ELR (cell line): ENCODE results near the gene AGAP1.

Experiments used
- DNase-seq: peaks from one replicate; pipeline ENCODE4 v3.0.0-alpha.2; 2015; ENCODE audit warnings: low read depth

The AGAP1 gene

DNA sequence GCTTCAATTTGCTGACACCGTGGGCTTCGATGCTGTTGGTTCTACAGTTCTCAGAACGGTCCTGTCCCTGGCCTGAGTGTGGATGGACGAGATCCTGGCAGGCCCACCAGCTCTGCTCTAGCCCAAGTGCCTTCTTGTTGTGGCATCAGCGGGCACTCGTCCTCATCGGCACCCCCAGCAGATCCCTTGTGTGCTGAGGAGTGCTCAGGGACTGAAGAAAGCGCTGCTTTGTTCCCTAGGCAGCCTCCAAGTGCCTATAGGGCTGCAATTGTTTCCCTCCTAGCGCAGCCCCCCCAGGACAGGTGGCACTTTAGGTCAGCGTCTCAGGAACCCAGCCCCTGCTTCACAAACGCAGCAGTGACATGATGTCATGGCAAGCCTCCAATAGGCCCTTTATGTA lies 217.7 kb downstream of the AGAP1 start:
- no peak for DNase-seq

DNA sequence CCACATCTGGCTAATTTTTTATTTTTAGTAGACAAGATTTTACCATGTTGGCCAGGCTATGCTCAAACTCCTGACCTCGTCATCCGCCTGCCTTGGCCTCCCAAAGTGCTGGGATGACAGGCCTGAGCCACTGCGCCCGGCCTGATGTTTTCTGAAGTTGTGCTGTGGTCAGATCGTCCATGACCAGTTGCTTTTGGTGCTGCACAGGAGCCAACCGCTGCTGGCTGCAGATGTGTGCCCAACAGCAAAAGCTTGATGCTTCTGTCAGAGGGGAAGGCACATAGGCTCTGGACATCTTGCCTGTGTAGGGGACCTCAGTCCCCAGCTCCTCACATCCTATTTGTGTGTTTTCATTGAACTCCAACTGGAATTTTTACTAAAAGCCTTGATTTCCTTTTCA lies 218.3 kb downstream of the AGAP1 start:
- no peak for DNase-seq

DNA sequence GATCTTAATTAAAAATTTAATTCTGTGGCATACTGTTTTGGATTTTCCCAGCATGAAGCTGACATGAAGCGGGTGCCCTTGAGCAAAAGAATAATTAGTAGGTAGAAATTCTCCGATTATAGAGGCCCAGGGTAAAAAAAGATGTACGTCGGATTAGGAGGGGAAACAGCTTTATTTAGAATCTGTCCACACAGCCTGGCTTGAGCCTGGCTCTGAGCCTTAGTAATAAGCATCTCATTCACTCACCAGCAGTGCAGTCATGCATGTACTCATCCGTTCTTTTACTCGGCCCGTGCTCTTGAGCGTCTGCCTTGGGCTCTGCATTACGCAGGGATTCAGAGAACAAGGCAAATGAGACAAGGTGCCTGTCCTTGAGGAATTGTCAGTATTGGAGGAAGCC lies 219.3 kb downstream of the AGAP1 start:
- DNase-seq = no peak

DNA sequence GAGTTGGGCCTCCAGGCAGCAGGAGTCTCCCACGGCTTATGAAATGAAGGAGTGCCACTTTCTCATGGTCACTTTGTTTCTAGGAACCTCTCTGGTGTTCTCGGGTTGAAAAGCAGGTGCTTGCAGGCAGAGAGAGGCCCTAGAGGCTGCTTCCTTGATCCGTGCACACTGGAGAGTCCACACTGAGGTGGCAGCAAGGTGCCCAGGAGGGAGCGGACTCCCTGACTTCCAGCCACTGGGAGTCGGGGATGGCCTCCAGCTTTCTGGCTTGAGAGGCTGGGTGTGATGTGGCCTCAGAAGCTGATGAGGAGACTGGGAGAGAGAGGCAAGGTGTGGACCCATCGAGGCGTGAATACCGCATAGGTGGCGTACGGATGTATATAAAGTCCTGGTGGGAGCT lies 221.8 kb downstream of the AGAP1 start:
- DNase-seq = no peak

DNA sequence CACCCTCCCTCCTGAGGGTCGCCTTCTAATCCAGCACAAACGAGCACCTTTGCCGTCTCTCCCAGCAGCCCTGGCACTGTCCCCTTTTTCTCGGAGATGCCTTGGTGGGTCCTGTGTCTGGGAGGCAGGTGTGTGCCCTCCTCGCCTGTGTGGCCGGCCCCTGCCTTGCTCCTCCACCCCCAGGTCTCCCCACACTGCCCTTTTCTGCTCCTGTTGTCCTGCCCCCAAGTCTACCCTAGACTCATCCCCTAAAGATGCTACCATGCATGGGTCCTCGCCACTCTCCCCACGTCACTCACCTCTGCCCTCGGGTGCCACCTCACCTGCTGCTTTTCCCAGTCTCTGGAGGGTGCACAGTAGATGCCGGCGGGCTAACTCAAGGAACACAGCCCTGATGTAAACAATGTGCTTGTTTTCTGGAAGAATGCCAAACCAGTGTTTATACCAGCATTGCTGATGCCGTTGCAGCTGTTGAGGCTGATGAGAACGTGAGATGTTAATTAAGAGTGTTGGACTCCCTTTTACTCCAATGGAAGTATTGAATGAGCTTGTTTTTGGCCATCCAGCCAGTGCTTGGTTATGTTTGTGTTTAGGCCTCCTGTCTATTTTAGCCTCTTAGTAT lies 223.1 kb downstream of the AGAP1 start:
- DNase-seq = peak; percentile 30

DNA sequence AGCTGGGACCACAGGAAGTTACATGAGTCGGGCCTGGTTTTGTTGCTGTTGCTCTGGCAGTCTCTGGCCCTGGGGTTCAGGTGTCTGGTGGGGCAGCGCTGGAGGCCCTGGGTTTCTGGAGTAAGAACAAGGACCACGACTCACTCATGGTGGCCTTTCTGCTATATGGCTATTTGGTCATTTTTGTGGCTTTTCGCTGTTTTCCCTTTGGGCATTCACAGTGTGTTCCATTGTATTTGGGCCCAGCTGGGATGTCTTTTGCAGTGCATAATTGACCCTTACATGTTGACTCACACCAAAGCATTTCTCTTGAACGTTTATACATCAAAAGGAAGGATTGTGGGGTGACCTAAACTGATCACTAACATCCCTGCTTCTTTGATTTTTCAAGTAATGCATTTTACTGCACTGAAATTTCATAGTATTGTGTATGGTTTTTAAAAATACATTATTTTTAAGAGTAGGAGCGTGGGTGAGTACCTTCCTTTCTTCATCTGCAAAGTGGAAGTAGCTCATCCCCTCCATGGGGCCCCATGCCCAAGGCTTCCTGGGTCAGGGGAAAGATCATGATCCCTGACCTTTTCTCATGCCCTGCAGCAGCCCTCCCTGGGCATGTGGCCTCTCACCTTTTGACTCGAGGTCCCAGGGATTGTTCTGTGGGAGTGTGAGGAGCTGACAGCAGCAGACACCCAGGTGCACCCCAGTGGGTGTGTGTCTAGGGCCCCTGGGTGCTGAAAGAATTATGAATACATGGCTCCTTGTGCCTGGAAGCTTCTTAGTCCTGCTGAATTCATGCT lies 225.5 kb downstream of the AGAP1 start:
- DNase-seq = peak; percentile 12

DNA sequence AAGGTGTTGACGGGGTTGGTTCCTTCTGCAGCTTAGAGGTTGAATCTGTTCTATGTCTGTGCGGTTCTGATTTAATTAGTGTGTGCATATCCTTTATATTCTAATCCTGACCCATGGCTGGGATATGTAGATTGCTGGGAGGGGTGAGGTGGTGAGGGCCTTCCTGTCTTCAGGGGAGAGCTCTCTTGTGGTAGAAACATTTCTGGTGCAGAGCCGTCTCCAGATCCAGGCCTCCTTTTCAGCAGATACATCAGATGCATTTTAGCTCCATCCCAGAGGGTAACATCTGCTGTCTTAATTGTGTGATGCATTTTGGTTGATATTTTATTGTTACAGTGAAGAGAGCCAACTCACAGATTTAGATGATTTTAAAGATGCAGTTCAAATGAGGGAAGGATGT lies 227.8 kb downstream of the AGAP1 start:
- no peak for DNase-seq

DNA sequence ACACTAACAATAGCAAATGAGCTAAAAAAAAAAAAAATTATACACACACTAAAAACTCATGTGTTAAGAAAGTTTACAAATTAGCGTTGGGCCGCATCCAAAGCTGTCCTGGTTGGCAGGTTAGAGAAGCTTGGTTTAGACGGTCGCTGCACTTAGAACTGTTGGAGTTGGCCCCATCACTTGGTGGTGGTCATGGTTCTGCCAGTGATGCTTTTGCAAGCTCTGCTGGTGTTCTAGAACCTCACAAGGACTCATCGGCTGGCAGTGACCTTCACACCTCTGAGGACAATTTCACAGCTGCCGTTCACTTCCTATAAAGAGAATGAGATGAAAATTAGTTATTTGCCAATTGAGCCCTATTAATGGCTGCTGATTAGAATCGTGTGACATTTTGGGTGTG lies 229.0 kb downstream of the AGAP1 start:
- DNase-seq = no peak

DNA sequence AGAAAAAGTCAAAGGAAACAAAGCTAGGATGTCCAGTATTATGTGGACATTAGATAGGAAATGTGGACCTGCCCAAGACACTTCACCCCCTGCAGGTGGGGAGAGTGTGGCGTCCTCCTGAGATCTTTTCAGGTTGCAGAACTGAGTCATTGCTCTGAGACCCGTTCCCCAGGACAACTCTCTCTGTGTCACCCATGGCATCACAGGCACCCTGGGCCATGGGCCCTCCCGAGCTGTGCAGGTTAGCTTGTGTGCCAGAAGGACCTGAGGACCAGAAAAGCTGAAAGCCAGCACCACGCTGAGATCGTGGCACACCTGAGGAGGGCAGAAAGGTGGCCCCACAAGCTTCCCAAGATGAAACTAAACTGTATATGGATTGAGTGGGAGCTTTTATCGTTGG lies 229.5 kb downstream of the AGAP1 start:
- no peak for DNase-seq

DNA sequence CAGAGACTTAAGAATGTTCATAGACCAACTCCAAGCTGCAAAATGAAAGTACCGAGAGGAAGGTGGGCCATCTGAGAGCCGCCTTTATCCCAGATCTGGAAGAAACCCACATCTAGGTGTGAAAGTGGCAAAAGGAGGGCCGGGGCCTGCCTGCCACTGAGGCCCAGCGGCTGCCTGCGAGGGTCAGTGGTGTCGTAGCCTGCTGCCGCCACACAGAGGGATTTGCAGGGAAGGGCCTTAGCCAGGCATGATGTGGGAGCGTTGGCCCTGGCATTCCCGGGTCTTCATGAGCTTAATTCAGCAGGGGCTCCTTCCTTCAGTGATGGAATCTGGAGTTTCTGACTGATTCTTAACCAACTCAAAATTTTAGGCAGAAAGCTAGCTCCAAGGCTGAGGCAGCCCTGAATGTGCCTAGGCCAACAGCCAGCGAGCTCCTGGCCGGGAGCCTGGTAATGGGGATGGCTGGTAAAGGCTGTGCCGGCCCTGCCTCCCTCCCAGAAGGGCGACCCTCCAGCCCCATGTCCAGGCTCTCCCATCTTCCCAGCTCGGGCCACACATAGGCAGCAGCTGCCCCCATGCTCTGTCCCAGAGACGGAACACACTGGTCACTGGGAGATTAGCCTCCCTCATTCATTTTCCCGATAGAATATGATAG lies 230.1 kb downstream of the AGAP1 start:
- no peak for DNase-seq

DNA sequence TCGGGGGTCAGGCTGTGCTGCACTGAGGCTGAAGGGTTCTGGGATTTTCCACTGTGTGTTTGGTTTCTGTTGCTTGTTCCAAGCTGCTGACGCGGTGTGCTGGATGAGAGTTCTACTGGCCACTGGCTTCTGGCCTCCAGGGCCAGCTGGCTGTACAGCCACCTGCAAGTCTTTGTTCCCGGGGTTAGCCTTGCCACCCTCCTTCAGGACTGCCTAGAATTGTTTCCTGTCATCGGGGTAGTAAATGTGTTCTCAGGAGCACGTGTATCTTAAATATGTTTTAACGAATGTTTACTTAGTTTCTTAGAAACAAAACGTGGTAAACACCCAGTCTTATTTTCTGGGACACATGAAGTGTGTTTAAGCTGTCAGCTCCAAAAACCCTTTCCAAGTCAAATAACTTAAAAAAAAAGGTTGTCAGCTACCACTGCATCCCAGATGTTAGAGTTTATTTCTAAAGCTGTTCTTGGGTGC lies 231.2 kb downstream of the AGAP1 start:
- no peak for DNase-seq

DNA sequence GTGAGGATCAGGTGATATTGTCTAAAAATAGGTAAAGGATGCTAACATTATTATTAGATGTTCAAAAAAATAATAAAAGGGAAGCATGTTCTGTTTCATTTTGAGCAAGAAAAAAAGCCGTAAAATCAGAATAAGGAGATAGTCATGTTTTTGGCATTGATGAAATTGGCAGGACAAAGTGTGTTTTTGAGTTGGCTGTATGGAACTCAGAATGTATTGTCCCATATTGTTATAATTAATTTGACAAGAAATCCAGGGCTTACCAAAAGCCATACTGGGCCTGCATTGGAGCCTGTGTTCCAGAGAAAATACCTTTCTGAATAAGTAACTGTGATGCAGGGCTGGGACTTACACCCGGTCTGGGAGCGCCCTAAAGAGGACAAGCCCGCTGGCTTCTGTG lies 232.0 kb downstream of the AGAP1 start:
- DNase-seq = no peak

DNA sequence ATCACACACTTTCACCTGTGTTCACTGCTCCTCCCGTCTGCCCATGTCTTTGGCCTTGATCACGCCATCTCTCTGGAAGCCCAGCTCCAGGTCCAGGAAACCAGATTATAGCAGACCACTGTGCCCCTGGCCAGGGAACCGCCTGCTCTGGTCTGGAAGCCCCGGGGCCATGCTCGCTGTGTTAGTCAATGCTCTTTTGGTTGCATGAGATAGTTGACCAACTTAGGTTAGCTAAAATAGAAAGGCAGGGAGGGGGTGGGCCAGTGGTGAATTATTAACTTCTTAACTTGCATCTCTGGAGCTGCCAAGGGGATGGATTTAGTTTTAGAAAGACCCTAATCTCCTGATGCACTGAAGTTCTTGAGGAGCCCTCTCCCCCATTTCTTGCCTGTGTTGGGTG lies 232.7 kb downstream of the AGAP1 start:
- DNase-seq = no peak

DNA sequence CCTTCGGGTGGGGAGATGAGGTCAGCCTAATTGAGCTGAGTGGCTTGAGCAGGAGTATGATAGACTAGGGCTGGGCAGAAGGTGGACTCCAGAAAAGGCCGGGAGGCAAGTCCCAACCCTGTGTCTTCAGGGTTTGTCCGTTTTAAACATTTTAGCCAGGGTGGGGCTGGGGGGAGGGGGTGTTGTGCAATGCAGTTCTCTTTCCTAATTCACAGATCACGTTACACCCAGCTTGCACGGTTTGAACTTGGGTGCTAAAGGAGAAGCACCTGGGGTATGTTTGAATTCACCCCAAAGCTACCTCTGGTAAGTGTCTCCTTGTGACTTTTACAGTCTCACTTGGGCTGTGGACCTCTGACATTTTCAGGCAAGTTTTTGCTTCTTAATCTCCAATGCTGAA lies 233.3 kb downstream of the AGAP1 start:
- DNase-seq = no peak

DNA sequence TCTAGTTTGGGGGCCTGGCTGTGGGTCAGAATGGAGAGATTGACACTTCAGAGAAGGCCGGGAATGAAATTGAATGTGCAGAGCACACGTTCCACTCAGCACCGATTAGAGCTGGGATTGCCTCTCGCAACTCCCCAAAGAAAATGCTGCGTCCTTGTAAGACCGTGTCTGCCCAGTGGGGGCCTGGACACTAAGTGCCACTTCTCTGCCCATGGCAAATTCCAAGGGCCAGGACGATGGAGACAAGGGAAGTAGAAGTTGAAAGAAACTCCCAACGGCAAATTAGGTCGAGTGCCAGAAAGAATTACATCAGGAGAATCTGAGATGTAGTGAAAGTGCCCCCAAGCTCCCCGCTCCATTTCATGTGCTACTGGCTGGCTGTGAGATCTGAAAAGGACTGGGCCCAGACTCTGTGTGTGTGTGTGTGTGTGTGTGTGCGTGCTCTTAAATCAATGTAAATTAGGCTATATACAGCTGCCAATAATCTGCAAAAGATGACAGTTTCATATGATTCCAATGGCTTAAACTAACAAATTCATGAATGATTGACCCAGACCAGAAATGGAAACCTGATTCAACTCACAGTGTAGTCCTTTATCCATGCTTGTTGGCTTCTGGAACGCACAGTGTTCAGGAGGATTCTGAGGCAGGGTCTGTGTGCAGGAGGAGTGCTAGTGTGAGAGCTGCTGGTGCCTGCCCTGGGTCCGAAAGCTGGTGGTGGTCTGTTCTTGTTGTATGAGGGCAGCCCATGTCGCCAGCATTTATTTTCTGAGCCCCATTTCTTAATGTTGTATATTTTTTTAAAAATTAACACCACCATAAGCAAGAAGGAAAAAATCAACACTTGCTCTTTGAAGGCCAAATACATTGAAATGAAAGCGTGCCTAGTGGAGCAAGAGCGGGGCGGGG lies 234.3 kb downstream of the AGAP1 start:
- DNase-seq = no peak

DNA sequence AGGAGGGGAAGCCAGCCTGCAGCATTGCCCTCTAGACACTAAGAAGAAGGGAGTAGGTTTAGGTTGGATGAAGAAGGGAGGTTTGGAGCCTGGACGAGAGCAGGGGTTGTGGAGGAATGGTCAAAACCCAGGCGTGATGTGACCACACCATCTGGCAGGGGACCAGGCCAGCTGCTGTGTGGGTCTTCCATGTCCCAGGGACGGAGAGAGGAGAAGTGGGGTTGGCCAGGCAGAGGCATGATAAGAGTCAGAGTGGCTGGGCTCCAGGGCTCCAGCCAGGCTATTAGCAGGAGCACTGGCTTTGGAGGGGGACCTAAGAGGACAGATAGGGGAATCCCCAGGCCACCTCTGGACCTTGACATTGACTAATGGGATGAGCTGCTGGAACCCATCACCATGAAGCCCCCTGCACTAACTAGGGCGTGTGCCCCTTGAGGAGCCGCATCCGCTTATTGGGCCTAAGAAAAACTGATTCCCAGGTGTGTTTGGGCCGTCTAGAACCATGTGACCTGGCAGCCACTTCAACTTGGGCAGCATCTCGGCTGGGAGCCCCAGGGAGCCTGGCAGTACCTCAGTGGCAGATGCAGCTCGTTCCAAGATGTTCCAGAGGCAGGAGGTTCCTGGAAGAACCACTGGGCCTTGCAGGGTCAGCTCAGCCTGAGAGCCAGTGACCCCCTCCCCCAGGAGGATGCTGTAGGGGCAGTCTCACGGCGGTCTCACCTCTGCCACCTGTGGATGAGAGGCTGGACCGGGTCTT lies 235.1 kb downstream of the AGAP1 start:
- no peak for DNase-seq

DNA sequence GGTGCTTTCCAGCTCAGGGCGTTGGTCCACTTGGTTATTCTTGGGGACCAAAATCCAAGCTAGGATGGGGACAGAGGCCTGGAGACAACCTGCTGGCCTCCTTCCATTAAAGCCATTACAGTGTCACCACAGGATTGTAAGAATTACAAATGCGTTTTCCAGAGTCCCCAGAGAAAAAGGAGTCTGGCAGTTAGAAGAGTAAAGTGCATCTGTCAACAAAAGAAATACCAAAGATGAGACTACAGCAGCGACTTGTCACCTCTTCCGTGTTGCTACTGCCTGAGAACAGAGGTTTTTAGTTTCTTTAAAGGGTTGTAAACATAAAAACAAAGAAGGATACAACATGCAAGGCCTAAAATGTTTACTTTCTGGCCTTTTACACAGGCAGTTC lies 235.7 kb downstream of the AGAP1 start:
- DNase-seq = no peak

DNA sequence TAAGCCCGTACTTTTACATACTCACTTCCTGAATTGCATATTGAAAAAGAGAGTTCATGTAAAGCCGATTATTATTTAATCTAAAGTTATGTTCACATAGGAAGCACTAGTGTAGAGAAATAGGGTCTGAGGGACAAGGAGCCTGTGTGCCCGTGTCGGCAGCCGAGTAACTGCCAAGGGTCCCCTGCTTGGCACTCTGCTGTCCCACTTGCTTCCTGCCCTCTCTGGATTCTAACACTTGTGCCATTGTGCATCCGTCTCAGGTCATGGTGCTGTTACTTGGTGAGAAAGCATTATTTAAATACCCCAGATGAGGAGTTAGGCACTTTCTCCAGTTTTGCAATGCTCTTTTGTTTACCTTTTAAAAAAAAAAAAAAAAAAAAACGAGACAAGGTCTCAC lies 236.3 kb downstream of the AGAP1 start:
- no peak for DNase-seq

DNA sequence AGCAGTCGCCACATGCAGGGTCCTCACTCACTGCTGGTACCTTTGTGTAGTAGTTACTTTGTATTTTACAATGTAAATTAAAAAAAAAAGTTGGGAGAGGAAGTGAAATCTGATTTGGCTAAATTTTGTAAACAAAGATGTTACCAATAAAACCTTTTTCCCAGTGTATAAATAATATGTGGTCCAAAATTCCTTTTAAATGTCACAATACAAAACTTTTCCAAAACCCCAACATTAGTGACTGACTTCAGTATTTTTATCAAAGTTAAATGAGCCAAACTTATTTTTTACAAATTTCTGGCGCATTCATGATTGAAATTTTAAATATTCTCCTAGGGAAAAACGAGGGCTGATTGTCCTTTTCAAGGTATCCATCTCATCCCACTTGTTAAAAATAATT lies 239.9 kb downstream of the AGAP1 start:
- DNase-seq = no peak

DNA sequence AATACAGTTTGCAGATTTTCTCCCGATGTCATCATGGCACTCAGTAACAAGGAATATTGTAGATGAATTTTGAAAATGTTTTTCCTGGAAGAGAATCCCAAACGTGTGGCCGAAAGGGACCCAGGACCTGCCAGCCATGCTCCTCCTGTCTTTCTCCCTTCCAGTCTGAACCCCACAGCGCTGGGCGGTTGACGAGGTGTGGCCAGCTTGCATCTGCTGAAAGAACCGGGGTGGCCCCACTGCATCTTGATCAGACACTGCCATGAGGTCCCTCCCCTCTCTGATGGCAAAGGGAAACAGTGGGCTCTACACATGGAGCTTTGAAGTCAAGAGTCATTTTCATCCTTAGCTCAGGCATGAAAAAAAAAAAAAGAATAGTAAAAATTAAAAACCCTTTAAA lies 240.3 kb downstream of the AGAP1 start:
- no peak for DNase-seq

DNA sequence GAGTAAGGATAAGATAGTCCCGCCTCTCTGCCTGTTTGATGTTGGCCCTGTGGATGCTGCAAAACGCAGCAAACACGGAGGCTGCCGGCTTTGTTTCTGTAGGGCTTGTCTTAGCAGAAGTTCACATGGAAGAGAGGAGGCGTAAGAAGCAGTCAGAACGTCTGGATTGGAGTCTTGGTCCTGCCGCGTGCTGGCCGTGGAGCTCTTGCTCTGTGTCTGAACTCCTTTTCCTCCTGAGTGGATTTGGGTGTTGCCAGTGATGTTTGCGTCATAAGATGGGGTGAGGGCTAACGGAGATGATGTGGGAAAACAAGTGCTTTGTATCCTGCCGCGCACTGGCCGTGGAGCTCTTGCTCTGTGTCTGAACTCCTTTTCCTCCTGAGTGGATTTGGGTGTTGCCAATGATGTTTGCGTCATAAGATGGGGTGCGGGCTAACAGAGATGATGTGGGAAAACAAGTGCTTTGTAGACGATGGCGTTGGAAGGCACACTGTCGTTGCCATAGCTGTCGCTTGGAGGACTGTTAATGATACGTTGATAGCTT lies 240.9 kb downstream of the AGAP1 start:
- no peak for DNase-seq
